IMR-90 (cell line): ENCODE measurements around the gene MSH3. TPM values are rescaled to one million over a fixed set of nuclear protein-coding genes. Genes with fewer than 3 reads are reported as not detected.
A peak's percentile ranks its signal among the peaks of the same experiment; 100 is the strongest.

Experiments used
- ATAC-seq: fragments of 200-7000 bp; cut with Tn5 transposase; 2 replicates; pipeline ENCODE4 v1.9.1; 2020; ENCODE audit warnings: low read depth, mild to moderate bottlenecking, moderate library complexity
- BruUV-seq: library from RNA; stranded (reverse); fragments of 400-500 nt; replicated peaks from 2 replicates; lab custom pipeline; 2021; lab: Mats Ljungman, UMichigan
- CTCF ChIA-PET: fragments of 300-600 bp; formaldehyde crosslinking; extraction: SDS; loops from one replicate; lab custom pipeline; 2021; ENCODE audit warnings: antibody characterized with exemption; lab: Yijun Ruan, JAX
- POLR2A ChIA-PET: fragments of 300-600 bp; sonication (Branson Sonifier 250); formaldehyde crosslinking; loops from one replicate; lab custom pipeline; 2022; ENCODE audit warnings: antibody characterized with exemption; ENCODE audit not compliant: unreplicated experiment; lab: Charles Lee
- DNase-seq: peaks from one replicate; pipeline ENCODE4 v3.0.0; 2013
- H2AFZ ChIP-seq: replicated peaks from 2 replicates; pipeline ENCODE3; 2013; ENCODE audit warnings: low read length, mild to moderate bottlenecking; ENCODE audit not compliant: poor library complexity
- H2AK5ac ChIP-seq: 2 replicates; pipeline ENCODE4 v1.6.1; 2013; ENCODE audit warnings: low read depth, low read length, inconsistent platforms
- H2AK9ac ChIP-seq: replicated peaks from 2 replicates; pipeline ENCODE3; 2013; ENCODE audit warnings: mild to moderate bottlenecking, low read depth, low read length, moderate library complexity; ENCODE audit not compliant: poor library complexity
- H2BK120ac ChIP-seq: 2 replicates; pipeline ENCODE4 v1.6.1; 2013; ENCODE audit warnings: low read depth, low read length, inconsistent platforms
- H2BK15ac ChIP-seq: 3 replicates; pipeline ENCODE4 v1.6.1; 2013; ENCODE audit warnings: low read depth, low read length, inconsistent platforms
- H2BK20ac ChIP-seq: 2 replicates; pipeline ENCODE4 v1.6.1; 2013; ENCODE audit warnings: low read depth, mild to moderate bottlenecking, inconsistent platforms, low read length, moderate library complexity
- H2BK5ac ChIP-seq: 2 replicates; pipeline ENCODE4 v1.6.1; 2013; ENCODE audit warnings: mild to moderate bottlenecking, low read depth, low read length, inconsistent platforms; ENCODE audit not compliant: poor library complexity, severe bottlenecking
- H3K14ac ChIP-seq: replicated peaks from 2 replicates; pipeline ENCODE4 v1.6.1; 2013; ENCODE audit warnings: low read depth, low read length, inconsistent platforms
- H3K18ac ChIP-seq: 2 replicates; pipeline ENCODE4 v1.6.1; 2013; ENCODE audit warnings: low read depth, low read length, control low read depth
- H3K23ac ChIP-seq: 2 replicates; pipeline ENCODE4 v1.6.1; 2013; ENCODE audit warnings: low read depth, low read length, inconsistent platforms
- H3K27ac ChIP-seq: 2 replicates; pipeline ENCODE4 v1.5.1; 2013; ENCODE audit warnings: mild to moderate bottlenecking, control low read depth, low read length; ENCODE audit not compliant: insufficient read depth
- H3K27me3 ChIP-seq: 2 replicates; pipeline ENCODE4 v1.6.1; 2013; ENCODE audit warnings: low read length; ENCODE audit not compliant: control insufficient read depth, insufficient read depth
- H3K36me3 ChIP-seq: 2 replicates; pipeline ENCODE4 v1.6.1; 2013; ENCODE audit warnings: low read length, mixed read lengths; ENCODE audit not compliant: control insufficient read depth, insufficient read depth
- H3K4ac ChIP-seq: 2 replicates; pipeline ENCODE4 v1.6.1; 2013; ENCODE audit warnings: low read depth, low read length, inconsistent platforms
- H3K4me1 ChIP-seq: 2 replicates; pipeline ENCODE4 v1.6.1; 2013; ENCODE audit warnings: low read length, mixed read lengths; ENCODE audit not compliant: control insufficient read depth, insufficient read depth
- H3K4me2 ChIP-seq: 2 replicates; pipeline ENCODE4 v1.6.1; 2013; ENCODE audit warnings: low read depth, mild to moderate bottlenecking, control low read depth, low read length, moderate library complexity
- H3K4me3 ChIP-seq: 2 replicates; pipeline ENCODE4 v1.5.1; 2013; ENCODE audit warnings: low read depth, mild to moderate bottlenecking, control low read depth, low read length, moderate library complexity; ENCODE audit not compliant: insufficient read depth
- H3K56ac ChIP-seq: 2 replicates; pipeline ENCODE4 v1.6.1; 2013; ENCODE audit warnings: low read length, inconsistent platforms; ENCODE audit not compliant: insufficient read depth; ENCODE audit errors: extremely low read depth
- H3K79me1 ChIP-seq, 2 experiments: 2 replicates each; pipeline ENCODE4 v1.6.1; 2013; ENCODE audit warnings: low read length in 2 of 2, inconsistent platforms in 1 of 2, low read depth in 1 of 2
- H3K9ac ChIP-seq: 2 replicates; pipeline ENCODE4 v1.6.1; 2013; ENCODE audit warnings: low read depth, low read length, control low read depth
- H3K9me1 ChIP-seq: 2 replicates; pipeline ENCODE4 v1.6.1; 2013; ENCODE audit warnings: low read length, inconsistent platforms; ENCODE audit not compliant: insufficient read depth
- H3K9me3 ChIP-seq: 2 replicates; pipeline ENCODE4 v1.6.1; 2013; ENCODE audit warnings: low read length; ENCODE audit not compliant: control insufficient read depth, insufficient read depth
- H4K20me1 ChIP-seq: 2 replicates; pipeline ENCODE4 v1.6.1; 2013; ENCODE audit warnings: low read length, inconsistent platforms; ENCODE audit not compliant: insufficient read depth
- H4K5ac ChIP-seq: 2 replicates; pipeline ENCODE4 v1.6.1; 2013; ENCODE audit warnings: mild to moderate bottlenecking, low read depth, low read length, control low read depth
- H4K8ac ChIP-seq, 2 experiments: 2 replicates each; pipeline ENCODE4 v1.6.1; 2013; ENCODE audit warnings: low read depth in 2 of 2, low read length in 2 of 2, control low read depth in 1 of 2, inconsistent platforms in 1 of 2
- H4K91ac ChIP-seq: 2 replicates; pipeline ENCODE4 v1.6.1; 2013; ENCODE audit warnings: low read depth, low read length, inconsistent platforms; ENCODE audit not compliant: insufficient read depth
- BHLHE40 ChIP-seq: fragments of 150-350 bp; IDR thresholded peaks from 2 replicates; pipeline ENCODE4 v1.6.1; 2016; ENCODE audit warnings: mild to moderate bottlenecking, low read depth, low read length
- CEBPB ChIP-seq: IDR thresholded peaks from 2 replicates; pipeline ENCODE4 v1.6.1; 2012; ENCODE audit warnings: low read depth, low read length, improper control_type of control experiment
- ELK1 ChIP-seq: fragments of 150-350 bp; IDR thresholded peaks from 2 replicates; pipeline ENCODE4 v1.6.1; 2016; ENCODE audit warnings: low read depth, mild to moderate bottlenecking, low read length, moderate library complexity, borderline replicate concordance
- MAFK ChIP-seq: IDR thresholded peaks from 2 replicates; pipeline ENCODE4 v1.6.1; 2012; ENCODE audit warnings: low read depth, low read length, improper control_type of control experiment
- MXI1 ChIP-seq: IDR thresholded peaks from 2 replicates; pipeline ENCODE4 v1.6.1; 2012; ENCODE audit warnings: low read depth, mild to moderate bottlenecking, low read length, moderate library complexity, borderline replicate concordance
- WGBS, 2 experiments: methylation state at CpG; one replicate each; pipeline versions ENCODE4 v1.1.5 to v1.1.7; 2013; ENCODE audit warnings: missing lambda C conversion rate in 2 of 2; ENCODE audit not compliant: insufficient read length in 1 of 2; ENCODE audit errors: extremely low coverage in 2 of 2; 5-methylcytosine and 5-hydroxymethylcytosine counted together
- dilution Hi-C: fragments of 300-500 bp; cut with HindIII; formaldehyde crosslinking; loops from one replicate; pipeline ENCODE4 v1.14.3; 2018; ENCODE audit warnings: low sequenced_read_pairs; ENCODE audit not compliant: unreplicated experiment
- in situ Hi-C: fragments of 300-500 bp; cut with MboI; formaldehyde crosslinking; loops from 3 replicates; pipeline ENCODE4 v1.14.3; 2019; ENCODE audit warnings: low sequenced_read_pairs, inconsistent platforms, mixed read lengths
- intact Hi-C: fragments of 100-400 bp; cut with micrococcal nuclease; formaldehyde crosslinking; loops from 2 replicates; pipeline ENCODE4 v1.10.0; 2022
- polyA plus RNA-seq, 3 experiments: library from polyadenylated mRNA; depleted of rRNA; stranded (reverse); fragments of >200 nt; gene quantifications; 2 replicates each; pipeline ENCODE4 v1.2.3, GENCODE V29; 2012; ENCODE audit warnings: low replicate concordance in 1 of 3
- total RNA-seq: library from RNA; depleted of rRNA; stranded (reverse); fragments of >200 nt; gene quantifications from 2 replicates; pipeline ENCODE4 v1.2.3, GENCODE V29; 2012

Gene MSH3
- total and polyA plus RNA-seq, 2 of the 4 experiments (the other 2 are of a cell fraction) = 4.6 to 13.3 TPM

GRCh38 chr5:80871541-80871961 lies 217.1 kb downstream of the MSH3 start:
- Histone ChIP-seq H3K9ac (no peak overlapping the region), H3K4me3 (no peak overlapping the region), H3K79me1 (no peaks in the 10 kb centered on the region), H4K20me1 (no peaks in the 10 kb centered on the region), H3K23ac (no peak overlapping the region), H3K9me3 (no peaks in the 10 kb centered on the region), H3K27ac (no peak overlapping the region), H3K9me1 (peaks cover 3% of the 10 kb centered on the region; the same call in 1 of the 2 replicates), H3K4me1 (peaks cover 5% of the 10 kb centered on the region; the same call in 1 of the 2 replicates), H2AK9ac (no peak overlapping the region), H4K91ac (peak overlapping the region; percentile 85; the same call in 1 of the 2 replicates), H2BK5ac (no peak overlapping the region), H3K36me3 (peaks cover 8% of the 10 kb centered on the region), H2BK15ac (no peak overlapping the region), H4K8ac (peak overlapping the region in 1 of 2 experiments; percentile 59; a peak in 2 of 4 replicates), H2AK5ac (no peak overlapping the region), H3K56ac (no peak overlapping the region), H3K4ac (peak overlapping the region; percentile 36; the same call in 1 of the 2 replicates), H2BK20ac (no peak overlapping the region), H2AFZ (peak overlapping the region; percentile 87), H3K14ac (peak overlapping the region; percentile 74; the same call in 1 of the 2 replicates), H3K4me2 (no peak overlapping the region), H3K27me3 (no peaks in the 10 kb centered on the region), H2BK120ac (peak overlapping the region; percentile 59), H4K5ac (no peak overlapping the region), H3K18ac (no peak overlapping the region)
- in situ Hi-C loops (no loop called here), dilution Hi-C loops (no loop called here), intact Hi-C loops (no loop called here)
- POLR2A ChIA-PET = no interaction called here
- CTCF ChIA-PET = no interaction called here
- no CpG with 5 or more reads among the region's 4 CpGs for WGBS, 2 experiments
- ATAC-seq (peak; percentile 77), DNase-seq (peak; percentile 74)
- TF ChIP-seq CEBPB (no peak), MXI1 (no peak), MAFK (no peak), ELK1 (no peak), BHLHE40 (peak; percentile 49; the same call in 1 of the 2 replicates)
- no TSS peak for BruUV-seq
